ENCODE results near the gene ANKRD11.
A peak's percentile ranks its signal among the peaks of the same experiment; 100 is the strongest.
"Not testable (repeated sequence)": the region's sequence is repeated elsewhere in the genome, so short reads cannot be mapped to it uniquely, and the experiment has no call there.

The ANKRD11 gene

DNA sequence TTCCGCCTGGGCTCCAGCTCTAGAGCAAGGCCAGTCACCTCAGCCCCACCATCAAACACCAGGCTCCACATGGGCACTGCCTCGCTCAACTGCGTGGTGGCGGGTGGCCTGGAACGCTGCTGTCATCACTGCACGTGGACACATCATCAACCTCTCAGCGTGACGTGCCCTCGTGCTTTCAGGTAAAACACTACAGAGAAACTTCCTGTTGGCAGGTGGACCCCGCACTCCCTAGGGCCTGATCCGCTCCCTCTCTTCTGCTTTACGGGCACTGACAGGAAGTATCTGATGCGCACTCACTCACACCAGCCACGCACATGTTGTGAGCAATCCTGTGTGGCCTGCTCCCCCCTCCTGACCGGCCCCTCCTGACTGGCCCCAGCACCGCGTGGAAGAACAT lies 87.4 kb downstream of the ANKRD11 start:
- no peak for DNase-seq (ENCODE audit: low spot score)

DNA sequence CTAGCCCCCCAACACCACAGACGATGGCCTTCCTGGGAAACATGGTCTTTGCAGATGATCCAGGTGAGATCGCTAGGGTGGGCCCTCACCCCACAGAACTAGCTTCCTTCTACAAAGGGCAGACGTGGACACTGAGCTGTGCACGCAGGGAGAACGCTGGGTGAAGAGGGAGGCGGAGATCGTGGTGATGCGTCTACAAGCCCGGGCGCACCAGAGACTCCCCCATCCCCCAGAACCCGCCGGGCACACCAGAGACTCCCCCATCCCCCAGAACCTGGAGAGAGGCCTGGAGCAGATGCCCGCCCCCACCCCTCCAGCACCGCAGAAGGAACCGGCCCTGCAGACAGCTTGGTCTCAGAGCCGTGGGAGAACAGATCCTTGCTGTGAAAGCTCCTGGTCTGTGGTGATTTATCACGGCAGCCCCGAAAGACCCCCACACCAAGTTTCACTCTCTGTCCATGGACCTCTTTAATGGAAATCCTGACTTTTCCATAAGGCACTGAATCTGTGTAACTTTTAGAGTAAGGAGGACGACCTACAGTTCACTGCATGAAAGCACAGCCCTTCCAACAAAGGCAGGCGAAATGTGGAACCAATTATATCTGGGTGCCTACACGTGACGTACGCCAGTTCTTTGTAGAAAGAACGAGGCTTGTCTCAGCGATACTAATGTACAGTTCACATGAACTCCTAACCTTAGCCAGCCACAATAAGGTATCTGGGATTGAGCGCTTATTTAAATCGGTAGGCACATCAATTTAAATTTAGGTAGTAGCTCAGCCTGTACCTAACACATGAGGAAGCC lies 88.5 kb downstream of the ANKRD11 start:
- DNase-seq (ENCODE audit: low spot score) = no peak

DNA sequence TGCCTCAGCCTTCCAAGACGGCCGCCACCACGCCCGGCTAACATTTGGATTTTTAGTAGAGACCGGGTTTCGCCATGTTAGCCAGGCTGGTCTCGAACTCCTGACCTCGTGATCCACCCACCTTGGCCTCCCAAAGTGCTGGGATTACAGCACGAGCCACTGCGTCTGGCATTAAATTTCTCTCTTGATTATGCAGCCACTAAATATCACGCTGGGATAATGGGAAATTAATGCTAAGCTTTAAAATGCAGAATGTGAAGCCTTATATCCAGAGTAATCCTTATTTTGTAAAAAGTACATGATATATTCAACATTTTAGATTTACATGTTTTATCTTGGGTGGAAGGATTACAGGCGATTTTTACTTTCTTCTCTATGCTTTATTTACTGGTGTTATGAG lies 89.2 kb downstream of the ANKRD11 start:
- no peak for DNase-seq (ENCODE audit: low spot score)

DNA sequence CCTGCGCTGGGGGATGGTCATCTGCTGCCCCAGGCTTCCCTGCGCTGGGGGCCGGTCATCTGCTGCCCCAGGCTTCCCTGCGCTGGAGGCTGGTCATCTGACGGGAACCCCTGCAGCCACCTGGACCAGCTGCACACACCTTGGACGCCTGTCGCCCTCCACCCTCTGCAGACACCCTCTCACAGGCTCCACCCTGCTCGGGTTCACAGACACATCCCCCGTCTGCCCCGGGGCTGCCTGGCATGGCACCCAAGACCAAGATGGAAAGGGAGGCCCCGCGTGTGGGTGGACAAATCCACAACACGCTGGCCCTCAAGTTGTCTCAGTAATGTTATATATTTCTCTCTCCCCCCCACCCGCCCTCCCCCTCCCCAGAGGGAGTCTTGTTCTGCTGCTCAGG lies 89.6 kb downstream of the ANKRD11 start:
- no peak for DNase-seq (ENCODE audit: low spot score)

DNA sequence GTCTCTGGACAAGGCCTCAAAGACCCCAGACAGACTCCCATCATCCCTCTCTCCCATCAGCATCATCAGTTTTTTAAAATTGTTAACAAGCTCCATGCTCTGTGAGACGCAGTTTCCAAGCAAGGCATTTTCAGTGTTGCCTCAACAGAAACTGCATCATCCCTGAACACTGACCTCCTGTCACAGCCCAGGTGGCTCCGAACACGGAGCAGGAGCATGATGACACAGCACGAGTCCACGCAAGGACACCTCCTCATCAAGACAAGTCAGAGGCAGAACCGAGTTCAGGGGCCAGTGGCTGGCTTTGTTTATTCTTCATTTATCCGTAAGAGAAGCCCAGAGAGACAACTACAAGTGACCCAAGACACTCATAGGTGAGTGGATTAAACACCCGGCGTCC lies 91.4 kb downstream of the ANKRD11 start:
- no peak for DNase-seq (ENCODE audit: low spot score)

DNA sequence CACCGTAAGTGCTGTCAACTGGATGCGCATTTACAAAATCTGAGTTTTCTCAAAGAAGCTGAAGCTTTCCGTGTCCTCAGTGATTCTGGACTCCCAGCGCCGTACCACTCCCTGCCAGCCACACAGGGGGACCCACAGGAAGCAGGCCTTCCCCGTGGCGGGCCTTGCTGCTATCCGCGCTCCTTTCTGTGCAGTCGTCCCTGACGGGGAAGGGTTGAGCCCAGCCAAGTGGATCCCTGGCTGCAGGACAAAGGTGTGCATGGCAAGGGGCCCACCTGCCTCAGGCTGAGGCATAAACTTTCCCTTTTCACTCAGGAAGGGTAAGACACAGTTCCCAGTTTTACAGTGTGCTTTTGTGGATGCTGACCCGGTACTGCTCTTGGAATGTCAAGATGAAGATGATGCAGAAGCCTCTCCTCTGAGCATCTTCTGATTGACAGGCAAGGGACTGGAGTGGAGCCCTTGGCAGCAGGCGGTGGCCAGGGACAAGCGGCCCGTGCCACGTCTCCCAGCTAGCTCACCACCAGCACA lies 93.0 kb downstream of the ANKRD11 start:
- DNase-seq (ENCODE audit: low spot score) = no peak

DNA sequence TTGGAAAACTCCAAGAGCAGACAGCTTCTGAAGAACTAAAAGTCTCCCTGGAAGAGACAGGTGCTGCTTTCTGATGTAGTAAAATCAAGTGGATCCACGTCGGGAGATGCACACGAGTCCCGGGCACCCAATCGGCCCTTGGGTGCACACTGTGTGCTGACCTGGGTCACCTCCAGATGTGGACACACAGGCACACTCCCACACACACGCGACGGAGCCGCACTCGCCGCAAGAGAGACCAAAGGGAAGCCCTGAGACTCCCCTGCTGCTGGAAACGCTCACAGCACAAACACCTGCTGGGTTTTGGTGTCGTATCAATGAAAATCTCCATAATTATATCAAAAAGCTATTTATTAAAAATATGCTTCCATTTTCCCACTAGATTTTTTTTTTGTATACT lies 94.2 kb downstream of the ANKRD11 start:
- DNase-seq (ENCODE audit: low spot score) = no peak

DNA sequence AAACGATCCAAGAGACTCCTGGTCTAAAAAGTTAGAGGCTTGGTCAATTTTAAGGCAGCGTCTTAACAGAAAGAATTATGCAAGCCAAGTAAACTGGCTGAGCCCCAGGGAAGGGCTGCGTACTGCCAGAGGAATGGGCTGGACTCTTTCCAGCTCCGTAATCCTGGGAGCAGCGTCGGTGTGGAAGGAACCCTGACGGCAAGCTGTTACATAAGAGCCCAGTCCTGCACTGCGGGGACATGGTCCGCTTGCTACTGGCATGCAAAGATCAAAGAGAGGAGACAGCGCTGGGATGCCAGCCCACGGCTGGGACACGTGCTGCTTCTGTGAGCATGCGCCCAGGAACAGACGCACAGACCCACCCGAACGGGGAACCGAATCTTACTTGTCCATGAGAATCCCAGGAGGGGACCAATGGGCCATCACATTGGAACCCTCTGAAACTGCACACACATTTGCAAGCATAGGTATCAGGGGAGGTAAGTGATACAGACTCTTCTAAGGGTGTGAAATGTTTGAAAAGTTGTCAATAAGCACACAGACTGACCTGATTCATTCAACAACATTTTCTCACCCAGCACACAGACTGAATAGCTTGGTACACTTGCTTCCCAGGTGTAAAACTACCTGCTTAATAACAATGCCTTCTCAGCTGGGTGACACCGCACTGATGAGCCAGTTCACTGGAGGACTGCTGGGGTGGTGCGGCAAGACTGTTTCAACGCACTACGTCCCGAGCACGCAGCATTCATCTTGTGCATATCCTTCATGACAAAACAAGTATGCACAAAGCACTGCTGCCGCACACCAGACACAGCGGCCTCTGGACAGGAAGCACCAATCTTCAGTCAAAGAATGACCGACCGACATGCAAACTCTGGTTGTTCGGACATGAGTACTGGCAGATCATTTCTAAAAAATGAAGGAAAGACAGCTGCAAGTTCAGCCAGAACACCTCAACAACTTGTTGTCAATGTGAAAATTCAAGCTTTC lies 94.9 kb downstream of the ANKRD11 start:
- DNase-seq (ENCODE audit: low spot score) = peak; percentile 73

DNA sequence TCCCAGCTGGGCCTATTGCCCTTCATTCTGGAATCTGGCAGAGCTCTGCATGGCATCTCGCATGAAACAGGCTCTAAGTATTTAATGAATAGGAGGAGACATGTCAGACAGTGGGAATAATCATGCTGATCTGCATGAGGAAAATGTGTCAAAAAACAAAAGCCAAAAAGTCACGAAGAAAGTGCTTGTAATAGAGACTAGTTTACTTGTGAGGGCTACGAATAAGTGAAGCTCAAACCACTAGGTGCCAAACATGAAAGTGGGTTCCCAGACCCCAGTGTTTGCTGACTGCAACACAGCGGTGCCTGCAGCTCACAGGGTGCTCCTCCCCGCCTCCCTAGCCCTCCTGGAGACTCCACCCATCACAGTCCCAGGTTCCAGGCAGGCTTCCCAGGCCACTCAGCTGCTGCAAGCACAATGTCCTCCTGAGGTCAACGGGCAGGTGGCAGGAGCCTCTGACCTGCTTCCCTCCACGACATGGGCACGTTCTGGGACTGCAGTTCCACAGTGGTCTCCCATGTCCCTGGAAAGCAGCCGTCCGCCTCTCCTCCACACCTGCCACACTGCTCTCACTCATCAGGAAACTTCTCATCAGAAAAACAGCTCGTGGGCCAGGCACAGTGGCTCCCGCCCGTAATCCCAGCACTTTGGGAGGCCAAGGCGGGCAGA lies 96.5 kb downstream of the ANKRD11 start:
- no peak for DNase-seq (ENCODE audit: low spot score)

DNA sequence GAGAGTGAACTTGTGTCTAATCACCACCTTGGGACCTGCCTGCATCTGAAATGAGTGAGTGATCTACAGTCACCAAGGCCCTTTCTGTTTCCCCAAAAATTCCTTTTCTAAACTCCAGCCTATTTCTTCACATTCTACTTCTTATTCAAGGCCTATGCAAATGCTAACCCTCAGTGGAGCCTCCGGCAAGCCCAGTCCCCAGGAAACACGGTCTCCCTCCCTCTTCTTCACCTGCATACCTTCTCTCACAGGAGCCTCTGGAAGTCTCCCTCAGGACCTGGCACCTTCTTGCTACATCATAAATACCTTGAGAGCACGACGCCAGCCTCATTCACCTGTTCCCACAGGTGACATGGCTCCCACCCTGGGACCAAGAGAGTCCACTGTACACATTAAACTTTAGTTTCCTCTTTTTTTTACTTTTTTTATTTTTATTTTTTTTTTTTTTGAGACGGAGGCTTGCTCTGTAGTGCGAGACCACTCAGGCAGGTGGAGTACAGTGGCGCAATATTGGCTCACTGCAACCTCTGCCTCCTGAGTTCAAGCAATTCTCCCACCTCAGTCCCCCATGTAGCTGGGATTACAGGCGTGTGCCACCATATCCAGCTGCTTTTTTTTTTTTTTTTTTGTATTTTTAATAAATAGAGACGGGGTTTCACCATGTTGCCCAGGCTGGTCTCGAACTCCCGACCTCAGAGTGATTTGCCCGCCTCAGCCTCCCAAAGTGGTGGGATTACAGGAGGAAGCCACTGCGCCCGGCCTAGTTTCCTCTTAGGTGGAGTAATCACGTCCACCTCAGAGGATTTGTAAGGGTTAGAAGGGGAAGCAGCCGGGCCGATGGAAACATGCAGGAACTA lies 97.3 kb downstream of the ANKRD11 start:
- DNase-seq (ENCODE audit: low spot score) = no peak

DNA sequence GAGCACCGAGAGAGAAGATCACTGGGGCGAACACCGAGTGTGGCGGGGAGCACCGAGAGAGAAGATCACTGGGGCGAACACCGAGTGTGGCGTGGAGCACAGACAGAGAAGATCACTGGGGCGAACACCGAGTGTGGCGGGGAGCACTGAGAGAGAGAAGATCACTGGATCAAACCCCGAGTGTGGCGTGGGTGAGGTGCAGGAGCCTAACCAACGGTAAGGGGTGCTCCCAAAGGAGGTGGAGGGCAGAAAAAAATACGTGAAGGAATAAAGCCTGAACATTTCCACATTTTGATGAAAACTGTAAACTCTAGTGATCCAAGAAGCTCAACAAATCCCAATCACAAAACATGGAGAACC lies 100.2 kb downstream of the ANKRD11 start:
- DNase-seq (ENCODE audit: low spot score) = not testable (repeated sequence)

DNA sequence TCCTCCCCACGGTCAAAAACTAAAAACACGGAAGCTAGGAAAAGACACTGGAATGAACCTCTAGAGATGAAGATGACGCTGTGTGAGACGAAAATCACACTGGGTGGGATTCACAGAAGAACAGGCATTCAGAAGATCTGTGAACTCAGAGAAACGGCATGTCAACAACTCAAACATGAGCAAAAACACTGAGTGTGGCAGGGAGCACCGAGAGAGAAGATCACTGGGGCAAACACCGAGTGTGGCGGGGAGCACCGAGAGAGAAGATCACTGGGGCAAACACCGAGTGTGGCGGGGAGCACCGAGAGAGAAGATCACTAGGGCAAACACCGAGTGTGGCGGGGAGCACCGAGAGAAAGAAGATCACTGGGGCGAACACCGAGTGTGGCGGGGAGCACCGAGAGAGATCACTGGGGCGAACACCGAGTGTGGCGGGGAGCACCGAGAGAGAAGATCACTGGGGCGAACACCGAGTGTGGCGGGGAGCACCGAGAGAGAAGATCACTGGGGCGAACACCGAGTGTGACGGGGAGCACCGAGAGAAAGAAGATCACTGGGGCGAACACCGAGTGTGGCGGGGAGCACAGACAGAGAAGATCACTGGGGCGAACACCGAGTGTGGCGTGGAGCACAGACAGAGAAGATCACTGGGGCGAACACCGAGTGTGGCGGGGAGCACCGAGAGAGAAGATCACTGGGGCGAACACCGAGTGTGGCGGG lies 100.7 kb downstream of the ANKRD11 start:
- DNase-seq (ENCODE audit: low spot score) = not testable (repeated sequence)

DNA sequence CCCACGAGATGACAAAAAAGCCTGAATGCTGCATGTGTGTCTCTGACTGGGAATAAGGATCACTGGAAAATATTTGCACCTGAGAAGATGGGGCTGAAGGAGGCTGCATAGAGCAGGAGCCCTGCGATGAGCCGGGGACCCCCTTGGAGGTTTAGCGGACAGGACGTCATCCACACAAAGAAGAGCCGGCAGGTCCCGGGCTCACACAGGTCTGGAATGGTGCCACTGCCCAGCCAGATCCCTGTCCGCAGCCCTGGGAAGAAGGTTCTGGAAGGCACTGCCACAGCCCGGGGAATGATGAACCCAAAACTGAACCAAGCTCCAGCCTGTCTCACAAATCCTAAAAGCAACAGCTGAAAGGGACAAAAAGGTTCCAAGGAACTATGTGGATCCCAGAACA lies 101.8 kb downstream of the ANKRD11 start:
- DNase-seq (ENCODE audit: low spot score) = no peak

DNA sequence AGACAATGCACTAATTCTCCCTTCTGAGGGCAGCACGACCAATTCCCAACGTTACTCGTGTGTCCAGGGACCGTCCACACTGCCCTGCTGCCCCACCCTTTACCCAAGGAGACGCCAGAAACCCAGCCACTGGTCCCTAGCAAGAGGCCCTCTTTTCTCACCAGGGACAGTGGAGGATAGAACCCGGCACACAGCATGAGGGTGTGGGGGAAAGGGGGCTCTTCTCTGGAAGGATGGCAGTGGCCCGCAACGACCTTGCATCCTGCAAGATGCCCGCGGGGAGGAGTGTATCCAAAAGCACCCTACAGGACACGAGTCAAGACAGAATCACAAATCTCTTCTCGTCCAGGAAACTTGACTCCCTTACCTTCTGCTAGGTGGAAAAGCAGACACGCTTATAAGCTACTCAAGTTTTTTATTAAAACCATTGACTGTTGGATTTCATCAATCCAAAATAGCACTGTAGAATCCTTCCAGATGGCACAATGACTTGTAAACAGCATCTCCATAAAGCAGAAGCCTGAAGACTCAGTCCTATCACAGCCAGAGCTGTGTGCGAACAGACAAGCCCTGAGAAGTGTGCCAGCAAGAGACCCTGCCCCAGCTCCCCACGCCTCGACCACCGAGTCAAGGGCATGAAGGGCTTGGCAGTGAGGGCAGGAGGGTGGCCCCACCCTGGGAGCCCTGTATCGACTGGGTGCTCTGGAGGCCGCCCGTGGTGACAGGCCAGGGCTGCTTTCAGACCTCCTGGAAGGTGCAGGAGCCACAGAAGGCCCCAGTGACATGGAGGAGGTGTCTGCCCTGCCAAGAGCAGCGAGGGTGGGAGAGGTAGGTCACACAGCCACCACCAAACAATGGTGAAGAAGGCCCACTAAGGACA lies 103.8 kb downstream of the ANKRD11 start:
- no peak for DNase-seq (ENCODE audit: low spot score)

DNA sequence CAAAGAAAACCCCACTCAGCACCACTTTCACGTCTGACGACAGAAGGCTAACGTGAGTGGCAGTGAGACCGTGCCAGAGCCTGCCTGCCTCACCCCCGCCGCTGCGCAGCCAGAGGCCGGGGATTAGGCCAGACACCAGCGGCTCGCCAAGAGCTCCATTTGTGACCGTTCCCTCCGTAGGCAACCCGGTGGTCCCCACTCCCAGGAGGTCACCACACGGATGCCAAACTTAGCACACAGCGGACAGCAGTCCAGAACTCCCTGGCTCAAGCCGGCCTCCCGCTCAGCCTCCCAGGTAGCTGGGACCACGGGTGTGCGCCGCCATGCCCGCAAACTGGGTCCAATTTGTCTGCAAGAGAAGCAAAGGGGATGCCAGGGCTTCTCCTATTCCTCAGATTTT lies 104.6 kb downstream of the ANKRD11 start:
- no peak for DNase-seq (ENCODE audit: low spot score)

DNA sequence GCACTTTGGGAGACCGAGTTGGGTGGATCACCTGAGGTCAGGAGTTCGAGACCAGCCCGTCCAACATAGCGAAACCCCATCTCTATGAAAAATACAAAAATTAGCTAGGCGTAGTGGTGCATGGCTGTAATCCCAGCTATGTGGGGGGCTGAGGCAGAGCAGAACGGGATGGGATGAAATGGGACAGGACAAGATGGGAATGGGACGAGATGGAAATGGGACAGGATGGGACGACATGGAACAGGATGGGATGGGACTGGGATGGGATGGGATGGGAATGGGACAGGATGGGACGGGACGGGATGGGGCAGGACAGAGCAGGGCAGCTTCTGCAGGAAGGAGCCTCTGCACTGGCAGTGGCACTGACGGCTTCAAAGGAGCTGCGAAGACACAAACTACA lies 106.1 kb downstream of the ANKRD11 start:
- no peak for DNase-seq (ENCODE audit: low spot score)

DNA sequence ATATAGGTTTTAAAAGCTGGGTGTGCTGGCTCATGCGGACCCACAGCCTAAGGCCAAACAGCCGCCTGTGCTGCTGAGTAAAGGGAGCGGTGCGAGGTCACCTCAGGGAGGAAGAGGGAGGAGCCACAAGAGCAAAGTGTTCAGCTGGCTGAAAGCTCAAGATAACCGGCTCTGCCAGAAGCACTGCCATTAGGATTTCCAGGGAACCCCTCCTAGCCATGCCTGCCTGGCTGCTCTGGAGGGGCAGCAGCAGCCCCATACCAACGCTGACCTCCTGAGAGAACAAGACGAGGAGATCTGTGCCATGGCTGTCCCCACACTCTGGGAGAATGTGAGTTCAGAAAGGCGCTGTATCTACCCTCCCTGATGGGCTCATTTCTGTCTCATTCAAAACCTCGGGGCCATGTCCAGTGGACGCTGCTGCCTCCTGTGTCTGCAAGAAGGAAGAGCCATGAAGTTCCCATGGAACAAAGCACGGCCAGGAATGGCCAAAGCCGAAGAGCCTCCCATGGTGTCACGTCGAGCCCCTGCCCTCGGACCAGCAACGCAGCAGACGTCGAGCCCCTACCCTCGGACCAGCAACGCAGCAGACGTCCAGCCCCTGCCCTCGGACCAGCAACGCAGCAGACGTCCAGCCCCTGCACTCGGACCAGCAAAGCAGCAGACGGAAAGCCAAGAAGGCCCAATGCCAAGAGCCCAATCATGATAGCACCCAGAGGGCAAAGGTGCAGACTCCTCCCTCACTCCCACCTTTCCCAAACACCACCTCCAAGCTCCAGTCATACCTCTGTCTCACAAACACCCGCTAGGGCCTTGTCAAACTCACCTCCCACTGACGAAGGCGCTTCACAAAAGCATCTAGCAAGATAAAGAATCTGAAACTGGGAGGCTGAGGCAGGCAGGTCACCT lies 107.0 kb downstream of the ANKRD11 start:
- DNase-seq (ENCODE audit: low spot score) = peak; percentile 68

DNA sequence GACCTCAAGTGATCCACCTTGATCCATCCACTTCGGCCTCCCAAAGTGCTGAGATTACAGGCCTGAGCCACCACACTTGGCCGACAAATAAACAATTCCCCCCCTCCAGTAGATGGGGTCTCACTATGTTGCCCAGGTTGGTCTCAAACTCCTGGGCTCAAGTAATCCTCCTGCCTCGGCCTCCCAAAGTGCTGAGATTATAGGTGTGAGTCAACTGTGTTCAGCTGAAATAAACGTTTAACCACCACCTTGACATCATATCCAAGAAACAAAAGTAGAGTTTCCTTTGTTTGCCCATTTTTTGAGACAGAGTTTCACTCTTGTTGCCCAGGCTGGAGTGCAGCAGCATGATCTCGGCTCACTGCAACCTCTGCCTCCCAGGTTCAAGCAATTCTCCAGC lies 107.8 kb downstream of the ANKRD11 start:
- not testable (repeated sequence) for DNase-seq (ENCODE audit: low spot score)

DNA sequence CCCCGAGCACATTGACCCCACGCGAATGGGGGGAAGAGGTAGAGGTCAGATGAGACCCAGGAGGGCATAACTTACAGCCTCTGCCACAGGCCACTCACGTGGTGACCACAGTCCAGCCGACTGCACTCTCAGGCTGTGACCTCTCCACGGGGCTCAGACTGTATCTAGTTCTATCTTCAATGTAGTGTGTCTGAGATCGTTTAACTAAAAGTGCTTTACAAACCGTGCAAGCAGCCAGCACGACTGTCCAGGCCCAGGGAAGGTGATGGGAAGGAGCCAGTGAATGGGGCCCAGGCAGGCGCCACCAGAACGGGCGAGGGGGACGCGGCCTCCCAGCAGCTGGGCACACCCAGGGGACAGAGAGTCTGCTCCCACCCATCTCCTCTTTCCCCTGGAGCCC lies 108.6 kb downstream of the ANKRD11 start:
- DNase-seq (ENCODE audit: low spot score) = no peak
